NCI-H345 treated with DMSO at 0.1 percent for 48 hours (cell line): ENCODE data around the gene LGR4.

Experiments
- DNase-seq: peaks from one replicate; lab custom pipeline; 2025; ENCODE audit not compliant: unreplicated experiment; lab: John Stamatoyannopoulos, UW

LGR4 gene

DNA sequence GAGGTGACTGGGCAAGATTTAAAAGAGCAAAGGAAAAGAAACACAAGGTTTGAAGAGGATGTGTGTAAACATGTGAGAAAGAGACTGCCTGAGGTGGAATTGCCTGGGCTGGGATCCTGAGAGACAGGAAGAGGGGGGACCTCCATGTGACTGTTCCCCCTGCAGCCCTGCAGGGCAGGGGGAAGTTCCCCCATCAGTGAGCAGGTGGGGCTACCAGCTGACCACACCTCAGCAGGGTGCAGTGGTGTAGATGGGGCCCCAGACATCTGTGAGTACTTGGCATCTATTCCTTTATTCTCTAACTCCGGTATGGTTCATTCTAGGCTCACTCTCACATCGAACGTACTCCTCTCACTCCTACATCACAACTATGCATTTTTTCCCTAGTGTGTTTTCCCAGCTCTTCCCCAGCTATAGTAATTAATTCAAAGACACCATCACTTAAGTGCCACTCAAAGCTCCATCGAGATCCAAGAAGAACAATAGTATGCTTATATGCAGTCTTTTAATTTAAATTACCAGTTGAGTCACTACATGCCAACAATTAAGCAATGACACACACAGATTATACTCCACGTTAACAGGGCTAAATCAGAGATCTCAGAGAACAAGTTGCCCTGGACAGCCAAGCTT, 42.7 kb downstream of the LGR4 start:
- DNase-seq: no peak

- DNase-seq: no peak
These were observed 45.2 kb downstream of the LGR4 start for GRCh38 chr11:27427183-27427980.

DNA sequence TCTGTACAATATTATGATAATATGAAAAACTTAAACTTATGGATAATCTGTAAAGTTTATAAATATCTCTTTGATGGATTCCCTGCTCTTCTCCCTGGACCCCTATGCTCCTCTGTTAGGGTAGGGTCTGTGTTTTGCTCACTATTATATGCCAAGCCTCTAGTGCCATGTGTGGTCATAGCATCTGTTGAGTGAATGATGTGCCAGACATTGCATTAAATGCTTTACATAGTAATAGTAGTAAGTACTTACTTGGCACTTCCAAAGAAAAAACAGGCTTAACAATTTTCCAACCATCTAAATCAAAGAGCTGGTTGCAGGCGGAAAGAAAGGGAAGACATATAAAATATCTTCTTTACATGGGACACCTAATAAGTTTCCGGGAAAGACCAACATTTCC, 46.8 kb downstream of the LGR4 start:
- no peak for DNase-seq

DNA sequence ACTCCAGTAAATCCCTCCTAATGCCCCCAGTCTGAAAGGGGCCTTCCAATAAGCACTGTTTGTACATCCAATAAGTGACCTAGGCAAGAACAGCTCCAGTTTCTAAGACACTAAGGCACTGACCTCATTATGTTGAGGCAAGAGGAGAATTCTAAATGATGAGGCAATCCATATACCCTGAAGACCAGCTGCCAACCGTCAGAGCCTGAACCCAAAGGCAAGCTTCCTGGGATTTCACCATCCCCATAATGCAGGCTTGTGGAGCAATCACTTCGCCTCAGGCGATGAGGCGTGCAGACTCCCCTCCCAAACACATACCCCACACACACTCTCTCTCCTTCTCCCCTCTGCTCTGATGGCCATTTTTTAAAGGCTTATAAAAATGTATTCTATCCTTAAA, 49.5 kb downstream of the LGR4 start:
- DNase-seq: no peak

- DNase-seq: no peak
These were observed 50.6 kb downstream of the LGR4 start for GRCh38 chr11:27421819-27422494.

GRCh38 chr11:27420722-27421572, 51.6 kb downstream of the LGR4 start:
- DNase-seq: no peak

DNA sequence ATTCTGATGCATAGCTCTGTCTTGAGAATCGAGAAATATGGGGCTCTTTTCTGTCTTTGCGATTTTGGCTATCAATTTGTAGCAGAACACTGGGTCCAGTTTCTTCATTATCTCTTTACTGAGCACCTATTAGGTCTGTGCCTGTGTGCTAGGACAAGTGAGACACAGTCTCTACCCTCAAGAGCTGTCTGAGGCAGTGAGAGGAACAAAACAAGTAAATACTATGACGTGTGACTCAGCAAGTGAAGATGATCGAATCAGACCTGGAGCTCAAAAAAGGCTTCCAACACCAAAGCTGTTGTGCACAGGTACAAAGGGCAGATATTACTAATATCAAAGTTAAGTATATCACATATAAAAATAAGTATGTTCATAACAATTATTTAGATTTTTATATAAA, 52.4 kb downstream of the LGR4 start:
- DNase-seq: no peak

DNA sequence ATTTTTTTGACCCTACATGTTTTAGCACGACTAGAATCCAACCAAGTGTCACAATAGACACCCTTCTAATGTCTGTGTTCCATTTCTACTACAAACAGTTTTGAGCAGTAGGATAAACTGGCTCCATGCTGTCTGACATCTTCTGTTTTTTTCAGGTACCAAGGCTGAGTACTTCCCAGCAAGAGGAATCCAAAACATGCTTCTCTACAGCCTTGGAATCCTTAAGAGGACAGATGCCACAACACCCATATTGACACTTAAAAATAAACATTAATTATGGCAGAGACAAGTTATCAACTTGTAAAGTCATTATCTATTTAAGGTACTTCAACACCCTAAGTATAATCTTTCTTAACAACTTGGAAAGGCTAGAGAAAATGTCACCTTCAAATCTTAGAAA, 54.2 kb downstream of the LGR4 start:
- DNase-seq: no peak

DNA sequence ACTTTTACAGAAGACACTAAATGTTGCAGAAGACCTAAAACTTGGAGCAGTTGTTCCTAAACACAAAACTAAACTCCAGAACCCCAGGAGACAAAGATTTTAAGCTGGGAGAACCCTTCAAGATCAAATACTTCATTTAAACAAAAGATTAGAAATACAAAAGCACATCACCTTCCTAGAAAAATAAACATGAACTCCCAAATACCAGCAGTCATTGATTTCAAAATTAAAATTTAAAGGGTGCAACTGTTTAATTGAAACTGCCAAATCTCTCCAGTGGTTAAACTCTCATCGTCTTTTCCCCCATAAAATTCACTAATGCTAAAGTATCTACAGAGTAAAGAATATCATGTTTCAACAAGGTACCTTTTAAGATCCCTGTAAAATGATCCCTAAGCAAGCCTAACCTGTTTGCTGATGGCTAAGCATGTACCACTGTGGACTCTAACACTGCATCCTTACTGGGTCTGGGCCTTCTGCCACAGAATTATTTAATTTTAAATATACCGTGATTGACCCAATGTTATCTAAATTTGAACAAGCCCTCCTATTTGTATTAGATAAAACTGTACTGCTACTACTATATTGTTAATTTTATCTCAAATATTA, 55.9 kb downstream of the LGR4 start:
- DNase-seq: no peak

- no peak for DNase-seq
These were observed 57.9 kb downstream of the LGR4 start for GRCh38 chr11:27414644-27415043.

DNA sequence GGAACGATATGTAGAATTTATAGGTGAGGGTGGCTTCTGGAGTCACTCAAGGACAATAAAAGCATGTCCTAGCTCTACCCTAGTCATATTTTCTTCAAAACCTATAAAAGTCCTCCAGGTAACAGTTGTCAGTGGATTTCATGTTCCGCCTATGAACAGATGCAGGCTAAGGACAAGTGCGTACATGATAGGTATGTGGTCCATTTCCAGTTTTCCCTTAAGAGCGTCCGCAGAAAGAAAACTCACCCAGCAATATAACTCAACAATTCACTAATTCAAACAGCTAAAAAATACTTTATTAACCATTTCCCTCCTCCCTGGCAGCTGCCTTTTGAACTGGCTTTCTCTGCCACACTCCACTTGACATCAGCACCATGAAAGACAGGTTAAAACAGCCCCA, 59.4 kb downstream of the LGR4 start:
- no peak for DNase-seq

- no peak for DNase-seq
These were observed 60.3 kb downstream of the LGR4 start for GRCh38 chr11:27412192-27412691.

- no peak for DNase-seq
These were observed 61.3 kb downstream of the LGR4 start for GRCh38 chr11:27411328-27411727.

- DNase-seq: no peak
These were observed 62.3 kb downstream of the LGR4 start for GRCh38 chr11:27410272-27410671.

GRCh38 chr11:27409742-27410141, 62.8 kb downstream of the LGR4 start:
- DNase-seq: no peak

DNA sequence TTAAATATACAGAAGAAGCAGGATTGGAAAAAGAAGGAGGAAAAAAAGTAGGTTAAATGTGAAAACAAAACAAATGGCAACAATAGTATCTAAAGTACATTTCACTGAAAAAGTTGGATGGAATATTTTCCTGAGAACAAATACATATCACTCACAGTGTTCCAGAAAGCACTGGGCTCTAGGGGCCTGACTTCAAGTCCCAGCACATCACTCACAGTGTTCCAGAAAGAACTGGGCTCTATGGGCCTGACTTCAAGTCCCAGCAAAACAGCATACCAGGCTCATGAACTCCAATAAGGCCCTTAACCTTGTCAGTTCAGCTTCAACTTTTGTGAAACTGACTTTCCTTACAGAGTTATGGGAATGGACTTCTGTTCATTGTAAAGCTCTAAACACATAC, 63.5 kb downstream of the LGR4 start:
- DNase-seq: no peak

- no peak for DNase-seq
These were observed 64.3 kb downstream of the LGR4 start for GRCh38 chr11:27408246-27408800.

GRCh38 chr11:27406498-27407354, 65.9 kb downstream of the LGR4 start:
- no peak for DNase-seq

GRCh38 chr11:27405134-27405533, 67.5 kb downstream of the LGR4 start:
- no peak for DNase-seq
